ENCODE data around the gene DICER1.

DNA sequence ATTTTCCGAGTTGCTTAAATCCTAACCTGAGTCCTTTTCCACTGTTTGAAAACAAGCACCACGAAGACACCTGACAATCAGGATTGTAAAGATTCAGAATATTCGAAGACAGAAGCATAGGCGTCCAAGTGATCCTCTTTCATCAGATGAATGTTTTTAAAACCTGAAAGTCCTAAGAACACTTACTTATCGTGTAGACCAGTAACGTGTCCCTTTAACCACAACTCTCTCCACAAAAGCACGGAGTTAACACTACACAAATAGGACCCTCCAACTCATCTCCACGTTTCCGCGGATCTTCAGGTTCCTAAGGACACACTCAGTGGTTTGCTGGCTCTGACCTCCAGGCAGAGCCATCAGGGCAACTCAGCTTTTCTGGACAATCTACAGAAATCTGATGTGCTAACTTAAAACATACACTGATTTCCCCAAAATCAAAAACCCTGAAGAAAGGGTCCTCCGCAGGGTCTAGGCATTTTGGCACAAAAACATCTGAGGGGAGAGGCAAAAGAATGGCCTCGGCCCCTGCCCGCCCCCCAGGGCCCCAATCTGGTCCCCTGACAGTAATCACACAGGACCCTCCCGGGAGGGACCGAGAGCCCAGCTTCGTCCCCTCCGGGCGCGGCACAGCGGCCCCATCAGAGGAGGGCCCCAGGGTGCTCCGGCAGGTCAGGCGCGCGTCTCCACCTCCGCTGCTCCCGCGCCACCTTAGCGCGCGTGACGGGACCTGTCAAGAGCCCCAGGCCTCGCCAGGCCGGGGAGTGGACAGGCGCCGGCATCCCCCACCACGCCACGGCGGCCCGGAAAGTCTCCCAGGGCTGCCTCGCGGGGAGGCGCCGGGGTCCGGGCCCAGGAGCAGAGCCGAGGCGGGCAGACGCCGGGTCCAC, 925 bp downstream of the DICER1 start:
- TF ChIP-seq BHLHE40 (IDR thresholded peaks at IDR 0.05; ENCODE audit: borderline replicate concordance) (no peak), SUZ12 (IDR thresholded peaks at IDR 0.05) (no peak), ELF4 (IDR thresholded peaks at IDR 0.05) (no peak), CTBP1 (IDR thresholded peaks at IDR 0.05; ENCODE audit: borderline replicate concordance) (no peak), HDGF (IDR thresholded peaks at IDR 0.05; ENCODE audit: borderline replicate concordance) (no peak), SP1 (IDR thresholded peaks at IDR 0.05) (no peak), ZNF384 (IDR thresholded peaks at IDR 0.05) (no peak), FOXM1 (IDR thresholded peaks at IDR 0.05; ENCODE audit: borderline replicate concordance) (no peak), LEF1 (IDR thresholded peaks at IDR 0.05; ENCODE audit: borderline replicate concordance) (no peak), ARNT (IDR thresholded peaks at IDR 0.05) (no peak), FOXK2 (IDR thresholded peaks at IDR 0.05) (no peak)
- TF ChIP-seq, protein P1, sequence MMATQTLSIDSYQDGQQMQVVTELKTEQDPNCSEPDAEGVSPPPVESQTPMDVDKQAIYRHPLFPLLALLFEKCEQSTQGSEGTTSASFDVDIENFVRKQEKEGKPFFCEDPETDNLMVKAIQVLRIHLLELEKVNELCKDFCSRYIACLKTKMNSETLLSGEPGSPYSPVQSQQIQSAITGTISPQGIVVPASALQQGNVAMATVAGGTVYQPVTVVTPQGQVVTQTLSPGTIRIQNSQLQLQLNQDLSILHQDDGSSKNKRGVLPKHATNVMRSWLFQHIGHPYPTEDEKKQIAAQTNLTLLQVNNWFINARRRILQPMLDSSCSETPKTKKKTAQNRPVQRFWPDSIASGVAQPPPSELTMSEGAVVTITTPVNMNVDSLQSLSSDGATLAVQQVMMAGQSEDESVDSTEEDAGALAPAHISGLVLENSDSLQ (IDR thresholded peaks at IDR 0.05) = no peak

Data from HEK293T (cell line).